Astrocyte of the cerebellum (primary cell): ENCODE data around the gene ATP5F1D.

Experiments used
- DNase-seq: peaks from one replicate; pipeline ENCODE4 v3.0.0-alpha.2; 2011; ENCODE audit warnings: low read depth
- H3K4me3 ChIP-seq: 2 replicates; pipeline ENCODE4 v1.5.1; 2011; ENCODE audit warnings: mild to moderate bottlenecking, low read depth, low read length, moderate library complexity
- in situ Hi-C: cut with HindIII; loops from 2 replicates; pipeline ENCODE4 v1.10.0; 2017; ENCODE audit warnings: low sequenced_read_pairs
- TF ChIP-seq, protein P1 (sequence below): IDR thresholded peaks from 2 replicates; pipeline ENCODE4 v1.5.1; 2012; ENCODE audit warnings: low read length, low read depth, moderate library complexity, mild to moderate bottlenecking; ENCODE audit errors: missing control alignments

Gene ATP5F1D

GRCh38 chr19:1217366-1217765 lies 24.2 kb upstream of the ATP5F1D start:
- TF ChIP-seq, protein P1, sequence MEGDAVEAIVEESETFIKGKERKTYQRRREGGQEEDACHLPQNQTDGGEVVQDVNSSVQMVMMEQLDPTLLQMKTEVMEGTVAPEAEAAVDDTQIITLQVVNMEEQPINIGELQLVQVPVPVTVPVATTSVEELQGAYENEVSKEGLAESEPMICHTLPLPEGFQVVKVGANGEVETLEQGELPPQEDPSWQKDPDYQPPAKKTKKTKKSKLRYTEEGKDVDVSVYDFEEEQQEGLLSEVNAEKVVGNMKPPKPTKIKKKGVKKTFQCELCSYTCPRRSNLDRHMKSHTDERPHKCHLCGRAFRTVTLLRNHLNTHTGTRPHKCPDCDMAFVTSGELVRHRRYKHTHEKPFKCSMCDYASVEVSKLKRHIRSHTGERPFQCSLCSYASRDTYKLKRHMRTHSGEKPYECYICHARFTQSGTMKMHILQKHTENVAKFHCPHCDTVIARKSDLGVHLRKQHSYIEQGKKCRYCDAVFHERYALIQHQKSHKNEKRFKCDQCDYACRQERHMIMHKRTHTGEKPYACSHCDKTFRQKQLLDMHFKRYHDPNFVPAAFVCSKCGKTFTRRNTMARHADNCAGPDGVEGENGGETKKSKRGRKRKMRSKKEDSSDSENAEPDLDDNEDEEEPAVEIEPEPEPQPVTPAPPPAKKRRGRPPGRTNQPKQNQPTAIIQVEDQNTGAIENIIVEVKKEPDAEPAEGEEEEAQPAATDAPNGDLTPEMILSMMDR: no peak
- in situ Hi-C loops: no loop called here
- no peak for DNase-seq
- no peak overlapping the region for H3K4me3 ChIP-seq

DNA sequence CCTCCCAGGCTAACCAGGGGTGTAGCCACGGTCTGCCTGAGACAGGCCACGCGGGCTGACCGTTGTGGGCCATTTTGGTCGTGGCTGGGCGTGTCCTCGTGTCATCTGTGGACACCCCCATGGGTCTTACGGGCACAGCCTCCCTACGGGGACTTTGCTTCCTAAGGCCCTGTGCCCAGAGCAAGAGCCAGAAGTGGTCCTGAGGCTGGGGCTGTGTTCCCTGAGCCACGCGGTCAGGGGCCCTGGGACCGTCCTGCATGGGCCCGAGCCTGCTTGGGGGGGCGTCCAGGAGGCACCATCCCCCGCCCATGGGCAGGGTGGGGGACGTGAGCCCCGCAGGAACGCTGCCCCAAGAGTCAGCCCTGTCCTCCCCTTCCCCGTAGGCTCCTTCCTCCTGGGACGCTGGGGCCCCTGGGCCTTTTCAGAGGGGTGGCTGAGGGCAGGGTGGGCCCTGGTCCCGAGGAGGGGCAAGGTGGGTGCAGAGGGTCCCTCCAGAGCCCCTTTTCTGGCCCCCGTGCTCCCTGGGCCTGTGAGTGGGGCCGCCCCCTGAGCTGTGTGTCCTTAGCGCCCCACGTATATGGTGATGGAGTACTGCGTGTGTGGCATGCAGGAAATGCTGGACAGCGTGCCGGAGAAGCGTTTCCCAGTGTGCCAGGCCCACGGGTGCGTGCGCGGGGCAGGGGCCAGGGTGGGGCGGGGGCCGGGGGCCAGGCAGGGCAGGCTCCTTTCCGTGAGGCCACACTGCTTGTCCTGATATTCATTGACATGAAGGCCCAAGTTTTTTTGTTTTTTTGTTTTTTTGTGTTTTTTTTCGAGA lies 22.6 kb upstream of the ATP5F1D start:
- in situ Hi-C loops: no loop called here
- TF ChIP-seq, protein P1: no peak
- no peak for DNase-seq
- H3K4me3 ChIP-seq: no peak overlapping the region

DNA sequence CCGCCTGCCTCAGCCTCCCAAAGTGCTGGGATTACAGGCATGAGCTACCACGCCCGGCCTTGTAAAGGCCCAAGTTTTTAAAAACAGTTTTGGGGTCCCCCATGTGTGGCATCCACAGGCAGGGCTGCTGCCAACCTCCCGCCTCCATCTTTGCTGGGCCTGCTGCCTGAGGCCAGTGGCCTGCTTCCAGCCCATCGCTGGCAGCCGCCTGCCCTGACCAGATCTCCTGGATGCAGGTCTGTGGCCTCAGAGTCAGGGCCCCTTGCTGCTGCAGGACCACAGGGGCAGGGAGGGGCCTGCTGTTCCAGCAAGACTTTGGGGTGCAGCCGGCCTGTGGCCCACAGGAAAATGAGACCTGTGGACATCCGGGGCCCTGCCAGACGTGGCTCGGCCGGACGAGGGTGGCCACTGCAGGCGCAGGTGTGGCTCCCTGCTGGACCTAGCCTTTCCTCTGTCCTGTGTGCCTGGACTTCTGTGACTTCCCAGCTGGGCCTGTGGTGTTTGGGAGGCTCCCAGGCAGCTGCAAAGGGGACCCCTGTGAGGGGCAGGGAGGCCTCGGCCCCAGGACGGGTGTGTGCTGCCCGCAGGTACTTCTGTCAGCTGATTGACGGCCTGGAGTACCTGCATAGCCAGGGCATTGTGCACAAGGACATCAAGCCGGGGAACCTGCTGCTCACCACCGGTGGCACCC lies 21.6 kb upstream of the ATP5F1D start:
- in situ Hi-C loops: no loop called here
- no peak overlapping the region for H3K4me3 ChIP-seq
- DNase-seq: no peak
- TF ChIP-seq, protein P1: no peak

DNA sequence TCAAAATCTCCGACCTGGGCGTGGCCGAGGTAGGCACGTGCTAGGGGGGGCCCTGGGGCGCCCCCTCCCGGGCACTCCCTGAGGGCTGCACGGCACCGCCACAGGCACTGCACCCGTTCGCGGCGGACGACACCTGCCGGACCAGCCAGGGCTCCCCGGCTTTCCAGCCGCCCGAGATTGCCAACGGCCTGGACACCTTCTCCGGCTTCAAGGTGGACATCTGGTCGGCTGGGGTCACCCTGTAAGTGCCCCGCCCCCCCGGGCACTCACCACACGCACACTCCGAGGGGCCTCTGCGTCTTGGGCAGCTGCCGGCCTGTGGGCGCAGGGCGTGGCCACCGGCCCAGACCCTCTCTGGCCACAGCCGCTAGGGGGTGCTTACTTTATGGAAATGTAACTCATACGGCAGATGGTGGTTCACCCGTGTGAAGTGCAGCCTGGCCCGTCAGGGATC lies 21.0 kb upstream of the ATP5F1D start:
- in situ Hi-C loops: no loop called here
- no peak overlapping the region for H3K4me3 ChIP-seq
- no peak for DNase-seq
- TF ChIP-seq, protein P1: no peak

- no peak for DNase-seq
- in situ Hi-C loops: no loop called here
- TF ChIP-seq, protein P1: peak; percentile 77
- no peak overlapping the region for H3K4me3 ChIP-seq
Observed at GRCh38 chr19:1220976-1221903, 20.3 kb upstream of the ATP5F1D start.

DNA sequence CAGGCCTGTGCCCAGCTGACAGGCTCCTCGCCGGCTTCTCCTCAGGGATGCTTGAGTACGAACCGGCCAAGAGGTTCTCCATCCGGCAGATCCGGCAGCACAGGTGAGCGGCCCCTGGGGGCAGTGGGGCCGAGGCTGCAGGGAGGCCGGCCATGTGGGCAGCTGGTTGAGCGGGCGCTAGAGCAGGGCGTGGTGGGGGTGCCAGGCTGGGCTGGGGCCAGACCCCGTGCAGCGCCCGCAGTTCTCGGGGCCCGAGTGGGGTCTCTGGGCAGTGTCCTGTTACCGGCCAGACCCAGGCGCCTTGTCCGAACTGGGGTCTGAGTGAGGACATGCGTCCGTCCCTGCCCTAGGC lies 19.7 kb upstream of the ATP5F1D start:
- no peak for DNase-seq
- H3K4me3 ChIP-seq: no peak overlapping the region
- TF ChIP-seq, protein P1: no peak
- in situ Hi-C loops: no loop called here
